HK-2 (cell line): Measurements from ENCODE around the gene MTERF4.

Experiments
- DNase-seq: peaks from one replicate; pipeline ENCODE4 v3.0.0-alpha.2; 2018; ENCODE audit not compliant: unreplicated experiment

MTERF4 gene, protein sequence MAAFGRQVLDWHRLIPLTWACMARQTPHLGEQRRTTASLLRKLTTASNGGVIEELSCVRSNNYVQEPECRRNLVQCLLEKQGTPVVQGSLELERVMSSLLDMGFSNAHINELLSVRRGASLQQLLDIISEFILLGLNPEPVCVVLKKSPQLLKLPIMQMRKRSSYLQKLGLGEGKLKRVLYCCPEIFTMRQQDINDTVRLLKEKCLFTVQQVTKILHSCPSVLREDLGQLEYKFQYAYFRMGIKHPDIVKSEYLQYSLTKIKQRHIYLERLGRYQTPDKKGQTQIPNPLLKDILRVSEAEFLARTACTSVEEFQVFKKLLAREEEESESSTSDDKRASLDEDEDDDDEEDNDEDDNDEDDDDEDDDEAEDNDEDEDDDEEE

DNA sequence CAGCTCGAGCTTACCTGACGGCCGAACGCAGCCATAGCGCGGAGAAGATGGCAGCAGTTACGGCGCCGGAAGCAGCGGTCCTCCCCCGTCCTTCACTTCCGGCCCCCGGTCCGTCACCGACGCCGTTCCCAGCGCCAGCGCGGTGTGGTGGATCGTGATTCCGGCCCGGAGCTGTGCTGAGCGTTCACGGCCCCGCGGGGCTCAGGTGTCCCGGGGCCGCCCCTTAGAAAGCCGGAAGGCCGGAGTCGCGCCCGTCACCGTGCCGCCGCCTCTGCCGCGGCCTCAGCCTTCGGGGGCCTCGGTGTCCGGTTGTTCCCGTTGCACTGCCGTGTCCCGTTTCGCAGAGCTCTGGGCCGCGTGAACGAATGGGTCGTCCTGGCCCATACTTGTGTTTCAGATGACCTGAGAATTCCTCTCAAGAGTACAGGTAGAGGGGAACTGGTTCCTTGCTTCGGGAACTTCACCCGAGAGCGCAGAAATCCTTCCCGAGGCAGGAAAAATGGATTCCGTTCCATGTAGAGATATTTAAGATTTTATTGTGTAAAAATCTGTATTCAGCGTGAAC is at the start of gene MTERF4:
MTERF4 (minus strand) TSS at position 49 of the 565 bp plus-strand sequence; CDS start at position 35, 14 bp downstream.
- peak; percentile 86 for DNase-seq

DNA sequence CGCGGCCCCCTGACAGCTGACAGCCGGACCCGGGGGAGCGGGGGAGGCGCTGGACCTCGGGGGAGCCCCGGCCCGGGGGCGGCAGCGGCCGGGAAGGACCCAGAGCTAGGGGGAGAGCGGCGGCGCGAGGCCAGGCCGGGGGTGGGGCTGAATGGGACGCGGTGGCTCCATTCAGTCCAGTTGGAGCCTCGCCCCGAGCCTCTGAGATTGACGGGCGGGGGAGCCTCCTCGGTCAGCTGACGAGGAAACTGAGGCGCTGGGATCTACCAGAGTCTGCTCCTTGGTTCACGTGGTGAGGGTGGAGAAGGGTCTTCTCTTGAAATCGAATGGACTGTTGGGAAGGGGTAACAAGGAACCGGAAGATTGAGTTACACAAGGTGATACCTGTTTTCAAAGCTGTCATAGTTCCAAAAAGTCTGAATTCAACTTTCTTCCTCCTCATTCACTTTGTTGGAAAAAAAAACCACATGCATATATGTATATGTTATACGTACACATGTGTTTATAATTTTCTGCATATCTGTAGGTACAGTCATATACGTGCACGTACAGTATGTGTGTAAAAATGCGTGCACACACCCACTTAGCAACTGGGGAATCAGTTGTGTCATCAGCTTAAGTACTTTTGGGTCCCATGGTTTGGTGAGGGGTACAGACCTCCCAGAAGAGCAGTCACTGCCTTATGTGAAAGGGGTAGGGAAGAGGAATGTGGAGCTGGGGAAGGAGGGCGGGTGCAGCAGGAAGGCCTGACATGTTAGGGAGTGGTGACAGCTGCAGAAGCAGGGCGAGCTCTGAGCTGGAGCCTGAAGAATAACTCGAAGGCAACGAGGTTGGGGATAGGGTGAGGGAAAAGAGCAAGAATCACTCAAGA is 48.8 kb upstream of the MTERF4 start:
- DNase-seq: no peak

DNA sequence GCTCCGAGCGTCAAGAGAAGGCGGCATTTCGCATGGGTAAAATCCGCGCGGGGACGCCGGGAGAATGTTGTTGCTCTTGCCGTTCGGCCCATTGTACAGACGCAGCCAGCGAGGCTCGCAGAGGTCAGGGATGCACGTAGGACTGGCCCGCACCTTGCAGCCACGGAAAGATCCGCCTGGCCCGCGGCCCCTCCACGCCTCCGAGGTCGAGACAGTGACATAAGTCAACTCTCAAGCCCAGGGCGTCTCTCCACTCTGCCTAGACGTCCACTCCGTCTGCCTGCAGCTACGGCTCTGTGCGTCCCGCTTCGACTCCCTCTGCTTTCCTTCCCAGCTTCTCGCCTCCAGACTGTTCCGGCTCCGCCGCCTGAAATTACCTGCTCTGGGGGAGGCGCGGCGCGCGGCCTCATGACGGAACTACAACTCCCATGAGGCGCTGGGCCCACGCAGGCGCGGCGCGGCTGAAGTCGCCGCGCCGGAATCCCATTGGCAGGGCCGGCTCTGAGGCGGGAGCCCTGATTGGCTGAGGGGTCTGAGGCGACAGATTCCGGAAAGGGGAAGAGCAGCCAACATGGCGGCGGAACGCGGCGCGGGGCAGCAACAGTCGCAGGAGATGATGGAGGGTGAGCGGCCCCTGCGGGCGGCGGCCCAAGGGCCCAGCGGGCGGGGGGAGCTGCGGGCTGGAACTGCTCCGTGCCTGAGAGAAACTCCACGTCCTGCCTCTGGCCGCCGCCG is 48.0 kb upstream of the MTERF4 start, which contains the start of gene PPP1R7:
PPP1R7 (plus strand) TSS at position 543 of the 735 bp plus-strand sequence; CDS start at position 572, 29 bp downstream.
- DNase-seq: peak; percentile 97

DNA sequence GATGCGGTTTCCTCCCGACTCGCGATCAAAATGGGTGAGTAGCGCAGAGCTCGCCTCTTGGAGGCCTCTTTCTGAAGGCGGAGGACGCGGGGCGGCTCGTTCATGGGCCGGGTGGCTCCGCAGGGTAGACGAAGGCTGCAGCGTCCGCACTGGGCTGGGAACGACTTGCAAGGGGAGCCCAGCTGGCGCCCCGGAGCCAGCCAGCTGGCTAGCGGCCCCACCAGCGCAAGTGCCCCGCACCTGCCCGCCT is 47.5 kb upstream of the MTERF4 start:
- no peak for DNase-seq

GRCh38 chr2:241148891-241149674 is 47.0 kb upstream of the MTERF4 start, which contains the start of gene PASK:
Gene PASK, minus strand, starts transcription at chr2:241149472. Its CDS starts 6,440 bp downstream, at chr2:241143032.
- DNase-seq: peak; percentile 95

DNA sequence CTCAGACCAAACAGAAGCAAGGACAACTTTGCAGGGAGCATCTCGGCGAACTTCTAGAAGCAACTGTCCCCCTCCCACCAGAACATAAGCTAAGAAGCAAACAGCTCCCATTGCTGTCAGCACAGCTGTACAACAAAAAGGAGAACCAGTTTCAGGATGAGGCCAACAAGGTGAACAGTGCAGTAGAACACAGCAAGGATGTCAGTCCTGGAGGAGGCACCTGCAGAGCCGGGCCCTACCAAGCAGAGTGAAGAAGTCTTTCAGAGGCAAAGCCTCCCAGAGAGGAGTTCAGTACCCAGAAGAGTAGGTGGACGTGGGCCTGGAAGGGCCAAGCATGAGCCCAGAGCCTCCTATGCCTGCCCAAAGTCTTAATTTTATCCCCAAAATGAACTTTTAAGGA is 46.2 kb upstream of the MTERF4 start:
- DNase-seq: no peak

DNA sequence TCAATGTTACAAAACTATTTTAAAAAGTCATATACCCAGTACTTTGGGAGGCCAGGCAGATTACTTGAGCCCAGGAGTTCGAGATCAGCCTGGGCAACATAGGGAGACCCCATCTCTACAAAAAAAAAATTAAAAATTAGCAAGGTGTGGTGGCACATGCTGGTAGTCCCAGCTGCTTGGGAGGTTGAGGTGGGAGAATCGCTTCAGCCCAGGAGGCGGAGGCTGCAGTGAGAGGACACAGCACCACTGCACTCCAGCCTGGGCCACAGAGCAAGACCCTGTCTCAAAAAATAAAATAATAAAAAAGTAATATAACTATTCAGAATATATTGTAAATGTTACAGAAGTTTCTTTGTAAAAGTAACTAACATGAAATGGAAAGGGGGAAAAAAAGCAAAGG is 45.2 kb upstream of the MTERF4 start:
- DNase-seq: no peak

DNA sequence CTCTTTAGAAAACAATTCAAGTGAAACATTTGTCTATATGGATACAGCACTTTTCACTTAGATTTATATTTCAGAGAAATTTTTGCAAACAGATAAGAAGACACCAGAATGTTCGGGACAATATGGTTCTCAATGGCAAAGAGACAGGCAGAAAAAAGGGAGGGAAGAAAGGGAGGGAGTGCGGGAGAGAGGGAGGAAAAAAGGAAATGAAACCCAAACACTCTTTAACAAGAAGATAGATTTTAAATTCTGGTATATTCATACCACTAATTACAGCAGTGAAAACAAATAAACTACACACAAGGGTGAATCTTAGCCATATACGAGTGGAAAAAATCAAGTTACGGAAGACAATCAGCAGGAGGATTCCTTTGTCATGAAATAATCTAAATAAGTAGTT is 44.2 kb upstream of the MTERF4 start:
- no peak for DNase-seq

- DNase-seq: no peak
These were observed 40.5 kb upstream of the MTERF4 start for GRCh38 chr2:241142593-241142992.

- DNase-seq: no peak
These were observed 40.0 kb upstream of the MTERF4 start for GRCh38 chr2:241142063-241142462.

DNA sequence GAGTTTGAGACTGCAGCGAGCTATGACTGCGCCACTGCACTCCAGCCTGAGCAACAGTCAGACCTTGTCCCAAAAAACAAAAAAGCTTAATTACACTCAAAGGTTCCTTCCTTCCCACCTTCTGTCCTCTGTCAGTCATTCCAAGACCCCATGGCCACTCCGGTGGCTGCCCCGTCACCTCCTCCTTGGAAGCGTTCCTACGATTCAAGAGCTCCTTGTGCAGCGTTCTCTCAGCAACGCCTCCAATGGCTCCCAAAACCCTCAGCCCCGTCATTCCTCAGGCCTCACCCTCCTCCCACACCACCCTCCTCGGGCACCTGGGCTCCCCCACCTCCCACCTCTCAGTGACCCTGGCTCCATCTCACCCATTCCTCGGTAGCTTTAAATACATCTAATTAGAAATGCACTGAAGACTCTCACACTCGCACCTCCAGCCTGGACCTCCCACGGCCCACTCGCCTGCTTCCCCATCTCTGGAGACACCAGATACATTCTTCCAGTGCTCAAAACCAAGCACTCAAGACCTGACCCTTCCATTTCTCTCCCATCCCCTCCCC is 39.2 kb upstream of the MTERF4 start:
- DNase-seq: no peak

GRCh38 chr2:241140445-241140840 is 38.4 kb upstream of the MTERF4 start:
- DNase-seq: no peak

GRCh38 chr2:241139531-241140444 is 37.7 kb upstream of the MTERF4 start:
- DNase-seq: peak; percentile 24

GRCh38 chr2:241138471-241138870 is 36.4 kb upstream of the MTERF4 start:
- DNase-seq: no peak

- DNase-seq: no peak
These were observed 35.4 kb upstream of the MTERF4 start for GRCh38 chr2:241137276-241138190.

GRCh38 chr2:241136661-241137260 is 34.7 kb upstream of the MTERF4 start:
- no peak for DNase-seq

GRCh38 chr2:241136191-241136590 is 34.1 kb upstream of the MTERF4 start:
- no peak for DNase-seq

DNA sequence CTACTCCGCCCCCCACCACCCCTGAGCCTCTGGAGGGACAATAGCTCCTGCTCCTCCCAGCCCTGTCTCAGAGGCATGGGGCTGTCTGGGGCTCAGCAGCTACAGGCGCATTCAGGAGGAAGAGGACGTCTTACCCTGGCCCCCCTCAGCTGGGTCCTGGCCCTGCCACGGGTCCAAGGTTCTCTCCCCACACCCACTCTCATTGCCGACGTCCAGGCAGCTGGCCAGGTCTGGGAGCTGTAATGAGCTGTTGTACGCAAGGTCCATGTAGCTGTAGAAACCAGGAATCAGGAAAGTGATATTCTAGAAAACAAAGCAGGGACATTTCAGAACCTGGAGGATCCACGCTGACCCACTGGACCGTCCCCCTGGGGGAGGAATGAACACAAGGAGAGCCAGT is 33.6 kb upstream of the MTERF4 start:
- no peak for DNase-seq
